GM21447 (cell line): ENCODE measurements around the gene PHF12.

Experiments
- ATAC-seq: cut with Tn5 transposase; IDR thresholded peaks from one replicate; pipeline ENCODE4 v1.9.1; 2021; ENCODE audit not compliant: unreplicated experiment

PHF12 gene

GRCh38 chr17:28975646-28976045 lies 24.3 kb upstream of the PHF12 start:
- ATAC-seq: no peak

GRCh38 chr17:28975031-28975430 lies 23.7 kb upstream of the PHF12 start:
- no peak for ATAC-seq

GRCh38 chr17:28974451-28974850 lies 23.1 kb upstream of the PHF12 start:
- no peak for ATAC-seq

- no peak for ATAC-seq
These were observed 22.1 kb upstream of the PHF12 start for GRCh38 chr17:28973425-28973824.

GRCh38 chr17:28972437-28972836 lies 21.1 kb upstream of the PHF12 start:
- ATAC-seq: no peak

DNA sequence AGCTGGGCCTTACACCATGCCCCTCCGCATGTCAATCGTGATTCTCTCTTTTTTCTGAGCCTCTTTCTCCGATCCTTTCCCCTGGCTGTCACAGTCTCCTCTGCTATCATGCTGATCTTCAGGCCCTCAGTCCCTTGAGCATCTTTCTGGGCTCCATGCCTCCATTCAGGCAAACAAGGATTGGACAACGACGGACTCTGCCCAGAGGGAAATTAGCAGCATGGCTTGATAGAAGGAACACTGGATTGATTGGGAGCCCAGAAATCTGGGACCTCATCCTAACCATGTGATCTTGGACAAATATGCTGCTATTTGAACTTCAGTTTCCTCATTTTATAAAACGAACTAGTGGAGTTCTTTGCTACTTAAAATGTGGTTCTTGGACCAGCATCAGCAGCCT lies 19.6 kb upstream of the PHF12 start:
- ATAC-seq: no peak

- no peak for ATAC-seq
These were observed 18.5 kb upstream of the PHF12 start for GRCh38 chr17:28969706-28970393.

DNA sequence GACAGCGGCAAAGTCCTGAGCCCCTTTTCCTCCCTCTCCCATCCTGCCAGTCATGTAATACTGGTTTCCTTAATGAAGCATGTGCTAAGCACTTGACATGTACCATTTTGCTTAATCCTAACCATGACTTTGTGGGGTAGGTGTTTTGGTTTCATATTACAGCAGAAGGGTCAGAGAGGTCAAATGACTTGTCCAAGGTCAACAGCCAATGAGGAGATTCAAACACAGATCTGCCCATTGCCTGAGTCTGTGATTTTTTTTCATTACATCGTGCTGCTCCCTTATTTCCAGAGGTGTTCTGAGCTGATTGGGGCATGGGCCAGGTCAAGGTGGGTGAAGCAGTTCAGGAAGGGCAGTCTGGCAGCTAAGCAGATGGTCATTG lies 17.6 kb upstream of the PHF12 start:
- no peak for ATAC-seq

DNA sequence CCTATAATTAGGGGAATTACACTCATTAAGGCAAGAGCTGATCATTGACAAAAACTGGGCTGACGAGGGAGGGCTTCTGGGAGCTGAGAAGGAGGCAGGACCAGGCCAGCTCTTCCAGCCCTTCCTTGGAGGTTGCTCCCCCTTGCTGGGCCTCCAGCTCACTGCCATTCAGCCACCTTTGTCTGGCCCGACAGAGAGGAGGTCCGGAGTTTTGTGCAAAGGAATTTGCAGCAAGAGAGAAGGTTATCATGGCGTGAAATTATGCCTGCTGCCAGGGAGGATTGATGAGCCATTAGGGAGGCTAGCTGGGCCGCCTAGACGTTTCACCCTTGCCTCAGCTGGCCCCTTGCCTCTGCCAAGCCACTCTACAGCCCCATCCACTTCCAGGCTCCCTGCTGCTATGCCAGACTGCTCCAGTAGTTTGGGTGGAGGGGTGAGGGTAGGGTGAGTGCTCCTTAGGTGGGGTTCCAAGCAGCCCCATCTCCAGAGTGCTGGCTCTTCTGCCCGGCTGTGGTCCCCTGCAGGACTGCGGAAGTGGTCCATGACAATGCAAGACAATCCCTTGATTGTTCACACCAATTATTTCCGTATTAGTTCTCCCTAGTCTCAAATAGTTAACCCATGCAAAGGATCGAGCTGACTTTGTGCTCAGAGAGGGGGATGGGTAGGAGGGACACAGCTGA lies 17.1 kb upstream of the PHF12 start:
- ATAC-seq: no peak

DNA sequence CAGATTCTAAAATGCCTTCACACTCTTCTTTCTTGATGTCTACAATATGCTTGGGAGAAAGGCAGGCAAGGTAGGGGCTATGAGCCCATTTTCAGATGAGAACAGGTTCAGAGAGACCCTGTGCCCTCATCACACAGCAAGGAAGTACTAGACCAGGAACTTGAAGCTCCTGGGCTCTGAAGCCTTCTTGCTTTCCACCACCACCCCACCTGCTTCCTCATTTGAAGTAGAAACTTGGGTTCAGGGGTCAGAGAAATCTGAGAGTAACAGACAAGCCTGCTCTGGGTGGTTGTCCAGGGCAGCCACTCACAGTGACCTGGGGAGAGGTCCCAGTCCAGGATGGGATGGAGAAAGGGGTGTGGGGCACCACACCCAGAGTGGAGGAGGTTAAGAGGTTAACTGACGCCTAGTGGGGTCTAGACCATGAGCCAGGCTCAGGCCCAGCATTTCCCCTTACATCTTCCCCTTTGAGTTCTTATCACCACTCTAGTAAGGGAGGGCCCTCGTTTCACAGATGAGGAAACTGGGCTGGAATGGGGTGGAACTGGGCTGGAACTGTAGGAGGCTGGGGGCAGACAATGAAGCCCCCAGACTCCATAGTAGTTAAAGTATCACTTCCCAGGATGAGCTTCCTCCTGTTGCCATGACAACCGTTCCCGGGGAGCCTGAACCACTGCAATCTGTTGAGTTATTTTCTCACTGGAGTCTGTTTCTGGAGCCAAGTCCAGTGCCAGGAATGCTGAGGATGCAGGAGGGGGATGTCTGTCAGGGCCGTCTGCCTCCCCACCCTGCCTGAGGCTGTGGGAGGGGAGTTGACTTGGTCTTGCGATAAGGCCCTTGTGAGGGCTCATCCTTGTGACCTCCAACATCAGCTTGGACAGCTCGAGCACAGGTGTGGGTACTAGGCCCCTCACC lies 16.2 kb upstream of the PHF12 start:
- ATAC-seq: no peak

GRCh38 chr17:28963841-28964240 lies 12.5 kb upstream of the PHF12 start:
- no peak for ATAC-seq

- ATAC-seq: no peak
These were observed 11.8 kb upstream of the PHF12 start for GRCh38 chr17:28963055-28963611.

- ATAC-seq: no peak
These were observed 10.1 kb upstream of the PHF12 start for GRCh38 chr17:28961391-28961790.

DNA sequence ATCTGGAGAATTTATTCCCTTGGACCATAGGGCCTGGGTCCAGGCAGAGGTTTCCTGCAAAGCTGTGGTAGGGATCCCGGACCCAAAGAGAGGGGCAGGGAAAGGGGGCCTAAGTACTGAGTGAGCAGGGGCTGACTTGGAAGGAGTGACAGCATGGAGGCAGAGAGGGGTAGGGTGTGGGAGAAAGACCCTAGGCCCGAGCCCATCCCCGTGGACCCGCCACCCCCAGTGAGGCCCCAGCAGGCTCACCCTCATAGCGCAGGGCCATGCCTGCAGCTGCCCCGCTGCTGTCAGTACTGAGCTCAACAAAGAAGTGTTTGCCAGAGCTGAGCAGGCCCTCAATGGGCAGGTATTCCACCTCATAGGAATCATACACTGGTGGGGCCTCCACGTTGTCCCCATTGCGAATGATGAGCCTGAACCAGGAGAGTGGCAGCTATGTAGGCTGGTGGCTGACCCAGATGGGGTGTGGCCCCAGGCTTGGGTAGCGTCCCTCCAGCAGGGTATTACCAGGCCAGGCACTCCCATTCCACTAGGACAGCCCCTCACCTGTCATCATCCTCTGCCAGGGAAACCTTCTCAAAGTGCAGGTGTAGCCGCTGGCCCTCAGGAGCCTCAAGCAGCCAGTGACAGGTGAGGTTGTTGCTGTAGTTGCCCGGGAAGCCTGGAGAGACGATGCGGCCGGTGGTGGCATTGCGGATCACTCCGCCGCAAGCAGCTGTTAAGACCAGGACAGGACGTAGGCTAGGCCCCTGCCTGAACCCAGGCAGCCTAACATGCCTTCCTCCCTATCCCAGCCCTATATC lies 9.1 kb upstream of the PHF12 start:
- no peak for ATAC-seq

DNA sequence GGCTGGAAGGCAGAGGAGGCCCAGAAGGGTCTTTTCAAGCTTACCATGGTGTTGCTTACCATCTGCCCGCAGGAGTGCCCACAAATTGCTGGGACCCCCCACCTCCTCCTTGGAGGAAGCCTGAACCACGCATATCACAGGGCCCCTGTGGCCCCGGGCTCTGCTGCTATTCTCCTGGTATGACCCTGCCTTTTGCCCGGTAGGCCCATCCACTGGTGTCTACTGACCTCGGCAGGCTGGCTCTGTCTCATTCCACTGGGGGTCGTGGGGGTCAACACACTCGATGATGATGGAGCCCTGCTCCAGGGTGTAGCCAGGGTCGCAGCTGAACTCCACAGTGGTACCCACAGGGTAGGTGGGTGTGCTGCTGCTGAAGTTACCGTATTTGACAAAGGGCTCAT lies 8.2 kb upstream of the PHF12 start:
- no peak for ATAC-seq

DNA sequence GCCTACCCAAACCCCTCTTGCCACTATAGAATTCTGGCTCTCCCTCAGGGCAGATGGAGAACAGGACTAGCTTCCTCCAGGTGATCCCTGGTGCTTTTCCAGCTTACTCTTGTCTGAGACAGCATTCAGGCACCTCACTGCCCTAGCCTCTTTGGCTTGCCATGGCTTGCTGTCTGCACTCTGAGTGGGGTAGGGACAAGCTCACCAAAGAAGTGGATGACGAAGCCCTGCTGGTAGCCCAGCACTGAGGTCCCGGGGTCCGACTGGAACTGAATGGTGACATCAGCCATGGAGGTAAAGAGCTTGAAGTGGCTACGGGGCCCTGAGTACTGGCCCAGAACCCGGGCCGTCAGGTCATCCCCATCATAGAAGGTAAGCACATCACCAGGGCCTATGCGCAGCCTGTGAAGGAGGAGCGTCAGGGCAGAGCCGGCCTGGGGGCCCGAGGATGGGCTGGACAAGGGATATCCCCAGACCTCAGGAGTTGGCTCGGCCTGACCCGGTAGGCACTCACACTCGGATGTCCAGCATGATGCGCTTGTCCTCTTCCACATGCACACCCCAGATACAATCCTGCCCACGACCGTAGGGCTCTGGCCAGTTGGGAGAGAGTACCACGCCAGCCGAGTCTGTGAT lies 7.6 kb upstream of the PHF12 start:
- ATAC-seq: no peak

DNA sequence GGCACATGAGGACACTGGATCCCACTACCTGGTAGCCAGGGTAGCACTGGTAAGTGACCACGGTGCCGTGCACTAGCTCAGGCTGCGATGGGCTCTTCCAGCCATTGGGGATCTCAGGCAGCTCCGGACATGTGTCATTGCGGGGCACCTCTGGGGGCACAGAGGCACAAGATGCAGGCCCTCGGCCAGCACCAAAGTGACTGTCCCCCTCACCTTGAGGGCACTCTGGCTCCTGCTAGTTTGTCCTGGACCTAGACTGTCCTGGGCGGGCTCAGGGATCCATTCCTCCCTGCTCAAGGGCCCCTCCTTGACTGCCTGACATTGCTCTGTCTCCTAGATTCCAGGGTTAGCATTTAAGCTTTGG lies 6.7 kb upstream of the PHF12 start:
- ATAC-seq: no peak

- ATAC-seq: no peak
These were observed 6.1 kb upstream of the PHF12 start for GRCh38 chr17:28957277-28957991.

DNA sequence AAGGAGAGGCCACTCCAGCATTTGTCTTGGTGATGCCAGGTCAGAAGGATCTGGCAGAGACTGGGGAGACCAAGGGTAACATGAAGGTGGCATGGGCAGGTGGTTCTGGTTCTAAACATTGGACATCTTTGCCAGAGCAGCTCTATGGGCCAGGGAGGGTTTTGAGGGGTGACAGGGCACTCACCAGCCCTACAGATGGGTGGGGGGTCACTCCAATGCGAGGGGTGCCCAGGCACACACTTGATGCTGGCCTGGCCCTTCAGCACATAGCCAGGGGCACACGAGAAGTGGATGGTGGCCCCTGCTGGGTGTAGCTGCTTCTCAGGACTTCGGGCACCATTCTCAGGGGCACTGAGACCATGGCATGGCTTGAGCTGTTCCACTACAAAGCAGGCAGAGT lies 5.5 kb upstream of the PHF12 start:
- no peak for ATAC-seq

DNA sequence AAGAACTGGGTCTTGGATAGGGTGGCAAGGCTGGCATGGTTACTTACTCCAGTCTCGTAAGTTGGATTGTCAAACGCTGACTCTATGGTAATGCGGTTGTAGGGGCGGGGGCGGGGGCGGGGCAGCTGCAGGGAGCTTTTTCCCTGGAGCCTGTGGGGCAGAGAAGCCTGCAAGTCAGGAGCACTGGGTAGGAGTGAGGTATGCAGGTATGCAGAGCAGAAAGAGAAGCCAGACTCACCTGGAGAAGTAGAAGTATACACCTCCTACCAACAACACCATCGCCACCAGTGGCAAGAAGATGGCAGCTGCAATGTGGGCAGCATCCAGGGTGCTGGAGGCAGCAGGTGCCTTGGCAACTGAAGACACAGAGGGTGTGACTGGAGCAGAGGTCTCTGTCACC lies 4.8 kb upstream of the PHF12 start:
- ATAC-seq: no peak
